Subcutaneous adipose tissue (tissue), 4 donors: ENCODE measurements around the gene ZNF582. TPM values are rescaled to one million over a fixed set of nuclear protein-coding genes. Genes with fewer than 3 reads are reported as not detected.

ENCODE experiments used
- total RNA-seq, 4 donors: library from RNA; depleted of rRNA; stranded (reverse); fragments of >200 nt; gene quantifications; one replicate each; pipeline ENCODE4 v1.1.0, GENCODE V29; 2016
- TF ChIP-seq, protein P1 (sequence below): fragments of 450-650 bp; IDR thresholded peaks from one replicate; pipeline ENCODE4 v1.5.1; 2016; ENCODE audit warnings: low read depth, mild to moderate bottlenecking, control low read depth, antibody characterized with exemption, moderate library complexity

The ZNF582 gene
- 1 to 10 TPM; 2.4 to 3.8 (median 3.1) TPM for total RNA-seq

DNA sequence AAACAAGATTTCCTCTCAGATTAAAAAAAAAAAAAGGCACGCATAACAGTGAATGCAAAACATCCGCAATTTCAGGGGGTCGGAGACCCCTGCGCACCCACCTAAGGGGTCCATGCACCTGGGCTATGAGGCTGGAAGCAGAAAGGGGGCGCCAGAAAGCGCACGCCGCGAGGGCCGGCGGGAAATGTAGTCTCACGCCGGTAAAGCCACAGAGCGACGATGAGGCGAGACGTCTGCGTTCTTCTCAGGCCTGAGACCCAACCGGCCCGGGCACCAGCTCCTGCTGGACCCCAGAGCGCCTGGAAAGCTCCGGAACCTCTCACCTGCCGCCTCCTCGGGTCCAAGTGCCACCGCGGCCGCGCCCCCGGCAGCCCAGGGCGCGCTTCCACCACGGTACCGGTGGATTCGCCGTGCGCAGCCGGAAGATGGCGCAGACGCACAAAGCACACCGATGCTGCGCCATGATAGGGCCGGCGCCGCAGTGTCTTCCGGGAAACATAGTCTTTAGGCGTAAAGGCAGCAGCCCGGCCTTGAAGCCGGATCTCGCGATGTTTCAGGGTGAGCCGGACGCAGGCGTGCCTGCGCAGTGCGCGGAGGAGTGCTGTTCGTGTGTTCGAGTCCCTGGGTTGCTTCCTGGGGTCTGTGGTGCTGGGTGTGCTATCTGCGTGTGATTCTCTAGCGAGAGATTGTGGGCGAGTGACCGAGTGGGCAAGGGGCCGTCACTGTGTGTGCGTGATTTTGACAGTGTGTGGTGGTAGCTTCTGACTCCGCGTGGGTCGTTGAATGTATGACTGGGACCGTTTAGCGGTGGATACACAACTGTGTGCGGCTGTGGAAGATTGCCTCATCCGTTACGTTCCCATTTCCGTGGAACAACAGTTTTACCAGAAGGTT lies at the start of gene ZNF582:
TSS of gene ZNF582 (minus strand) at position 416 of the 894 bp plus-strand sequence. CDS start 1,782 bp downstream, outside the sequence.
- TF ChIP-seq, protein P1, sequence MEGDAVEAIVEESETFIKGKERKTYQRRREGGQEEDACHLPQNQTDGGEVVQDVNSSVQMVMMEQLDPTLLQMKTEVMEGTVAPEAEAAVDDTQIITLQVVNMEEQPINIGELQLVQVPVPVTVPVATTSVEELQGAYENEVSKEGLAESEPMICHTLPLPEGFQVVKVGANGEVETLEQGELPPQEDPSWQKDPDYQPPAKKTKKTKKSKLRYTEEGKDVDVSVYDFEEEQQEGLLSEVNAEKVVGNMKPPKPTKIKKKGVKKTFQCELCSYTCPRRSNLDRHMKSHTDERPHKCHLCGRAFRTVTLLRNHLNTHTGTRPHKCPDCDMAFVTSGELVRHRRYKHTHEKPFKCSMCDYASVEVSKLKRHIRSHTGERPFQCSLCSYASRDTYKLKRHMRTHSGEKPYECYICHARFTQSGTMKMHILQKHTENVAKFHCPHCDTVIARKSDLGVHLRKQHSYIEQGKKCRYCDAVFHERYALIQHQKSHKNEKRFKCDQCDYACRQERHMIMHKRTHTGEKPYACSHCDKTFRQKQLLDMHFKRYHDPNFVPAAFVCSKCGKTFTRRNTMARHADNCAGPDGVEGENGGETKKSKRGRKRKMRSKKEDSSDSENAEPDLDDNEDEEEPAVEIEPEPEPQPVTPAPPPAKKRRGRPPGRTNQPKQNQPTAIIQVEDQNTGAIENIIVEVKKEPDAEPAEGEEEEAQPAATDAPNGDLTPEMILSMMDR: no peak

DNA sequence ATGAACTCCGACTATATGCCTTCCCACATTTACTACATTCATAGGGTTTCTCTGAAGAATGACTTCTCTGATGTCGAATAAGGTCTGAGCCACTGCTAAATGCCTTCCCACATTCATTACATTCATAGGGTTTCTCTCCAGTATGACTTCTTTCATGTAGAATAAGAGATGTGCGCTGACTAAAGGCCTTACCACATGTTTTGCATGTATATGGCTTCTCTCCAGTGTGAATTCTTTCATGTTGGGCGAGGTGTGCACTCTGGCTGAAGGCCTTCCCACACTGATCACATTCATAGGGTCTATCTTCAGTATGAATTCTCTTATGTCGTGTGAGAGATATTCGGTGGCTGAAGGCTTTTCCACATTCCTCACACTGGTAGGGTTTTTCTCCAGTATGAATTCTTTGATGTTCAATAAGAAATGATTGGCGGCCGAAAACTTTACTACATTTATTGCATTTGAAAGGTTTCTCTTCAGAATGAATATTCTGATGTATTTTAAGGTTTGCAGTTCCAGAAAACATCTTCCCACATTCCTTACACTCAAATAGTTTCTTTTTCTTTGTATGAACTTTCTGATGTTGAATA lies 48.0 kb upstream of the ZNF582 start:
- TF ChIP-seq, protein P1: no peak

GRCh38 chr19:56423985-56424353 lies 30.6 kb upstream of the ZNF582 start:
- TF ChIP-seq, protein P1: no peak

DNA sequence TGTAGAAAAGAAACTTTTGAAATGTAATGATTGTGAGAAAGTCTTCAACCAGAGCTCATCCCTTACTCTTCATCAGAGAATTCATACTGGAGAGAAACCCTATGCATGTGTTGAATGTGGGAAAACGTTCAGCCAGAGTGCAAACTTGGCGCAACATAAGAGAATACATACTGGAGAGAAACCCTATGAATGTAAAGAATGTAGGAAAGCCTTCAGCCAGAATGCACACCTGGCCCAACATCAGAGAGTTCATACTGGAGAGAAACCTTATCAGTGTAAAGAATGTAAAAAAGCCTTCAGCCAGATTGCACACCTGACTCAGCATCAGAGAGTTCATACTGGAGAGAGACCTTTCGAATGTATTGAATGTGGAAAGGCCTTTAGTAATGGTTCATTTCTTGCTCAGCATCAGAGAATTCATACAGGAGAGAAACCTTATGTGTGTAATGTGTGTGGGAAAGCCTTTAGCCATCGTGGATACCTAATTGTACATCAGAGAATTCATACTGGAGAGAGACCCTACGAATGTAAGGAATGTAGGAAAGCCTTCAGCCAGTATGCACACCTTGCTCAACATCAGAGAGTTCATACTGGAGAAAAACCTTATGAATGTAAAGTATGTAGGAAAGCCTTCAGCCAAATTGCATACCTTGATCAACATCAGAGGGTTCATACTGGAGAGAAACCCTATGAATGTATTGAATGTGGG lies 30.1 kb upstream of the ZNF582 start:
- TF ChIP-seq, protein P1: no peak

DNA sequence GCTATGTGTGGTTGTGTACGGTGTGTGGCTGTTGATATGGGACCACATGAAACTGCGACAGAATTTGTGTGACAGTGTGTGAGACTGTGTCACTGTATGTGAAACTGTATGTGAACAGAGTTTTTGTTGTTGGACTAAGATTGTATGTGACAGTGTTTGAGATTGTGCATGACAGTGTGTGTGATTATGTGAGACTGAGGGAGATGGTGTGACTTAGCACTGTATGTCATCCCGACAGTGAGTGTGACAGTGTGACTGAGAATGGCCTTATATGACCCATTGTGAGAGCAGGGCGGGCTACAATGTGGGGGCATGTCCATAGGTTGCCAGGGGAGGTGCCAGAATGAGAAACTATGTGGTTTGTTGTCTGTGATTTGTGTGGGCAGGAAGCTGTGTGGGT lies 11.7 kb upstream of the ZNF582 start:
- TF ChIP-seq, protein P1: no peak

- TF ChIP-seq, protein P1: no peak
Measured at GRCh38 chr19:56404705-56405056, 11.3 kb upstream of the ZNF582 start.
